DND-41 (cell line): ENCODE measurements around the gene CLASP1.

Experiments
- EZH2 ChIP-seq: IDR thresholded peaks from 3 replicates; pipeline ENCODE4 v1.6.1; 2012; ENCODE audit warnings: borderline replicate concordance, low read depth, mild to moderate bottlenecking, moderate library complexity, low read length, inconsistent platforms; ENCODE audit not compliant: severe bottlenecking
- TF ChIP-seq, protein P1 (sequence below): IDR thresholded peaks from 2 replicates; pipeline ENCODE4 v1.5.1; 2012; ENCODE audit warnings: borderline replicate concordance, low read length, moderate library complexity, mild to moderate bottlenecking; ENCODE audit not compliant: poor library complexity, severe bottlenecking; ENCODE audit errors: extremely low read depth

DNA sequence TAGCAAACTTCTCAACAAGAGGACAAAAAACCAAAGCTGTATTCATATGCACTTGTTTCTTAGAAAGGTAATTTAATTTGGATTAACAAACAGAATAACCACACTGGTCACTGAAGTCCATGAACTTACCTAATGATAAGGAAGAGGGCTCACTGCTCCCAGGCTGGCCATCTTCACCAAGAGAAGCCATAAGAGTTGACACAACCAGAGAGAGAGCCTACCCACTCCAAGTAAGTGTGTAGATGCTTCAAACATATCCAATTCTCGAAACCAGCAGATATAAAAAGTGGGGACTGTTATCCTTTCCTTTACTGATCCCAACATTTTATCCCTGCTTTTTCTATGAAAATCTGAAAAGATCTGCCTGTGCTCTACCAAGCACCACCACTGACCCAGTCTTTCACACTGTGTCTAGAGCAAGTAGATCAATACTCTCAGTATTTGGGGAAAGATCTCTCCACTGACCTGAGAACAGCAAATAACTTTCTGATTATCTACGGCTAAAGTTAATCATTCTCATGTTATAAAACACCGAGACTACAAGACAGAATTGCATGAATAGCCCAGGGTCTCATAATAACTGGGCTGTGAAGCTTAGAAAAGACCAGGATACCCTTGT, 230.1 kb downstream of the CLASP1 start:
- TF ChIP-seq, protein P1, sequence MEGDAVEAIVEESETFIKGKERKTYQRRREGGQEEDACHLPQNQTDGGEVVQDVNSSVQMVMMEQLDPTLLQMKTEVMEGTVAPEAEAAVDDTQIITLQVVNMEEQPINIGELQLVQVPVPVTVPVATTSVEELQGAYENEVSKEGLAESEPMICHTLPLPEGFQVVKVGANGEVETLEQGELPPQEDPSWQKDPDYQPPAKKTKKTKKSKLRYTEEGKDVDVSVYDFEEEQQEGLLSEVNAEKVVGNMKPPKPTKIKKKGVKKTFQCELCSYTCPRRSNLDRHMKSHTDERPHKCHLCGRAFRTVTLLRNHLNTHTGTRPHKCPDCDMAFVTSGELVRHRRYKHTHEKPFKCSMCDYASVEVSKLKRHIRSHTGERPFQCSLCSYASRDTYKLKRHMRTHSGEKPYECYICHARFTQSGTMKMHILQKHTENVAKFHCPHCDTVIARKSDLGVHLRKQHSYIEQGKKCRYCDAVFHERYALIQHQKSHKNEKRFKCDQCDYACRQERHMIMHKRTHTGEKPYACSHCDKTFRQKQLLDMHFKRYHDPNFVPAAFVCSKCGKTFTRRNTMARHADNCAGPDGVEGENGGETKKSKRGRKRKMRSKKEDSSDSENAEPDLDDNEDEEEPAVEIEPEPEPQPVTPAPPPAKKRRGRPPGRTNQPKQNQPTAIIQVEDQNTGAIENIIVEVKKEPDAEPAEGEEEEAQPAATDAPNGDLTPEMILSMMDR: no peak
- no peak for TF ChIP-seq EZH2
